K562 treated with DMSO at 1 percent for 12 hours (cell line): ENCODE measurements around the gene TUT7. TPM values are rescaled to one million over a fixed set of nuclear protein-coding genes. Genes with fewer than 3 reads are reported as not detected.

Experiments used
- total RNA-seq: library from RNA; unstranded; fragments of 300-600 nt; gene quantifications from 2 replicates; pipeline ENCODE4 v1.2.3, GENCODE V29; 2022; ENCODE audit not compliant: insufficient read depth

The TUT7 gene, protein sequence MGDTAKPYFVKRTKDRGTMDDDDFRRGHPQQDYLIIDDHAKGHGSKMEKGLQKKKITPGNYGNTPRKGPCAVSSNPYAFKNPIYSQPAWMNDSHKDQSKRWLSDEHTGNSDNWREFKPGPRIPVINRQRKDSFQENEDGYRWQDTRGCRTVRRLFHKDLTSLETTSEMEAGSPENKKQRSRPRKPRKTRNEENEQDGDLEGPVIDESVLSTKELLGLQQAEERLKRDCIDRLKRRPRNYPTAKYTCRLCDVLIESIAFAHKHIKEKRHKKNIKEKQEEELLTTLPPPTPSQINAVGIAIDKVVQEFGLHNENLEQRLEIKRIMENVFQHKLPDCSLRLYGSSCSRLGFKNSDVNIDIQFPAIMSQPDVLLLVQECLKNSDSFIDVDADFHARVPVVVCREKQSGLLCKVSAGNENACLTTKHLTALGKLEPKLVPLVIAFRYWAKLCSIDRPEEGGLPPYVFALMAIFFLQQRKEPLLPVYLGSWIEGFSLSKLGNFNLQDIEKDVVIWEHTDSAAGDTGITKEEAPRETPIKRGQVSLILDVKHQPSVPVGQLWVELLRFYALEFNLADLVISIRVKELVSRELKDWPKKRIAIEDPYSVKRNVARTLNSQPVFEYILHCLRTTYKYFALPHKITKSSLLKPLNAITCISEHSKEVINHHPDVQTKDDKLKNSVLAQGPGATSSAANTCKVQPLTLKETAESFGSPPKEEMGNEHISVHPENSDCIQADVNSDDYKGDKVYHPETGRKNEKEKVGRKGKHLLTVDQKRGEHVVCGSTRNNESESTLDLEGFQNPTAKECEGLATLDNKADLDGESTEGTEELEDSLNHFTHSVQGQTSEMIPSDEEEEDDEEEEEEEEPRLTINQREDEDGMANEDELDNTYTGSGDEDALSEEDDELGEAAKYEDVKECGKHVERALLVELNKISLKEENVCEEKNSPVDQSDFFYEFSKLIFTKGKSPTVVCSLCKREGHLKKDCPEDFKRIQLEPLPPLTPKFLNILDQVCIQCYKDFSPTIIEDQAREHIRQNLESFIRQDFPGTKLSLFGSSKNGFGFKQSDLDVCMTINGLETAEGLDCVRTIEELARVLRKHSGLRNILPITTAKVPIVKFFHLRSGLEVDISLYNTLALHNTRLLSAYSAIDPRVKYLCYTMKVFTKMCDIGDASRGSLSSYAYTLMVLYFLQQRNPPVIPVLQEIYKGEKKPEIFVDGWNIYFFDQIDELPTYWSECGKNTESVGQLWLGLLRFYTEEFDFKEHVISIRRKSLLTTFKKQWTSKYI (N-terminal part only)
- 3.0 and 12.5 TPM in 2 replicates for total RNA-seq

GRCh38 chr9:86354011-86354817, at the start of gene TUT7:
Gene TUT7 (minus strand): TSS chr9:86354410. CDS start chr9:86353199, 1,211 bp downstream.

GRCh38 chr9:86282077-86282978, 71.9 kb downstream of the TUT7 start, which contains the start of gene ISCA1:
Gene ISCA1 (minus strand): TSS chr9:86282538. CDS start chr9:86282458, 80 bp downstream.

DNA sequence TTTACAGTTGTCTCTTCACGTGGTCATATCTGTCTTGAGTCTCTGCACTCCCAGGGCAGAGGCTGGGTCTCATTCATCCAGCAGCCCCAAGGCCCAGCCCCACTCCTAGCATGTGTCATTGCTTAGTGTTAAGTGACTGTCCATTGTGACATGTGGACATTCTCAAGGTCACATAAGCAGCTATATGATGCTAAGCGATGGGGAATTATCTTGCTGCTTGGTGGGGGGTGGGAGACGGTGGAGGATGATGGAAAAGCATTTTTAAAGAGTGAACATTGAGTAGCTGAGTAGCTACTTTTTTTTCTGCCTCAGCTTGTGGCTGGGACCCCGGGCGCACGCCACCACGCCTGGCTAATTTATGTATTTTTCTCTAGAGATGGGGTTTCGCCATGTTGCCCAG, 94.7 kb downstream of the TUT7 start, which contains the start of gene C9orf153:
Gene C9orf153 (minus strand): TSS at position 101 of the 400 bp plus-strand sequence. CDS start 30,054 bp downstream, outside the sequence.

Other genes with a start within 250 kb of the TUT7 start
- gene C9orf153, start 94.8 kb downstream of the TUT7 start, total RNA-seq, result not detected in 2 replicates
- gene ISCA1, start 71.9 kb downstream of the TUT7 start, total RNA-seq, result 5.8 and 13.4 TPM in 2 replicates